Measurements from ENCODE around the gene VPS54. TPM values are rescaled to one million over a fixed set of nuclear protein-coding genes. Genes with fewer than 3 reads are reported as not detected.
"Not testable (repeated sequence)": the region's sequence is repeated elsewhere in the genome, so short reads cannot be mapped to it uniquely, and the experiment has no call there.

Gene VPS54
- total RNA-seq, 4 donors from 2014 or later = 14.6 to 28.8 (median 21.8) TPM

GRCh38 chr2:63942788-63943187 is 76.4 kb downstream of the VPS54 start:
- TF ChIP-seq CTCF (IDR thresholded peaks at IDR 0.05) (no peak), POLR2A (IDR thresholded peaks at IDR 0.05) (no peak), EP300 (IDR thresholded peaks at IDR 0.05) (no peak), POLR2AphosphoS5 (IDR thresholded peaks at IDR 0.05) (no peak)
- Histone ChIP-seq H3K27me3 (no peaks in the 10 kb centered on the region), H3K4me1 (no peaks in the 10 kb centered on the region), H3K27ac (no peak overlapping the region), H3K36me3 (peaks cover 44% of the 10 kb centered on the region), H3K4me3 (no peak overlapping the region), H3K9me3 (no peaks in the 10 kb centered on the region)
- WGBS = 81% methylated on average over 1 of the region's 1 CpG
- DNase-seq (ENCODE audit: low spot score in 2 of 2) = no peak

GRCh38 chr2:63932104-63932503 is 87.1 kb downstream of the VPS54 start:
- DNase-seq (ENCODE audit: low spot score in 2 of 2); H3K4me1 ChIP-seq; H3K4me3 ChIP-seq; H3K27ac ChIP-seq; H3K27me3 ChIP-seq; H3K9me3 ChIP-seq: not testable (repeated sequence)
- H3K36me3 ChIP-seq = peaks cover 34% of the 10 kb centered on the region
- WGBS = 97% methylated on average over 4 of the region's 4 CpGs

- Histone ChIP-seq H3K4me3 (no peak overlapping the region), H3K27ac (no peak overlapping the region), H3K4me1 (no peaks in the 10 kb centered on the region), H3K36me3 (peaks cover 15% of the 10 kb centered on the region), H3K9me3 (no peaks in the 10 kb centered on the region), H3K27me3 (no peaks in the 10 kb centered on the region)
- DNase-seq (ENCODE audit: low spot score in 2 of 2) = no peak
- 97% methylated on average over 5 of the region's 7 CpGs for WGBS
- TF ChIP-seq CTCF (IDR thresholded peaks at IDR 0.05) (no peak), POLR2AphosphoS5 (IDR thresholded peaks at IDR 0.05) (no peak), EP300 (IDR thresholded peaks at IDR 0.05) (no peak), POLR2A (IDR thresholded peaks at IDR 0.05) (no peak)
Observed at GRCh38 chr2:63926815-63927214, 92.4 kb downstream of the VPS54 start.

GRCh38 chr2:63914311-63914710 is 104.9 kb downstream of the VPS54 start:
- no peak overlapping the region for H3K27ac ChIP-seq
- WGBS = 82% methylated on average over 1 of the region's 1 CpG
- no peaks in the 10 kb centered on the region for H3K4me1 ChIP-seq
- DNase-seq (ENCODE audit: low spot score in 2 of 2) = no peak
- peaks cover 60% of the 10 kb centered on the region for H3K36me3 ChIP-seq
- TF ChIP-seq EP300 (IDR thresholded peaks at IDR 0.05) (no peak), CTCF (IDR thresholded peaks at IDR 0.05) (no peak), POLR2AphosphoS5 (IDR thresholded peaks at IDR 0.05) (no peak), POLR2A (IDR thresholded peaks at IDR 0.05) (no peak)
- no peaks in the 10 kb centered on the region for H3K27me3 ChIP-seq
- H3K4me3 ChIP-seq = no peak overlapping the region
- H3K9me3 ChIP-seq = no peaks in the 10 kb centered on the region

- peaks cover 68% of the 10 kb centered on the region for H3K36me3 ChIP-seq
- H3K27me3 ChIP-seq = no peaks in the 10 kb centered on the region
- no peak overlapping the region for H3K27ac ChIP-seq
- peaks cover 19% of the 10 kb centered on the region for H3K9me3 ChIP-seq
- 96% methylated on average over 2 of the region's 2 CpGs for WGBS
- TF ChIP-seq CTCF (IDR thresholded peaks at IDR 0.05) (no peak), POLR2A (IDR thresholded peaks at IDR 0.05) (no peak), EP300 (IDR thresholded peaks at IDR 0.05) (no peak), POLR2AphosphoS5 (IDR thresholded peaks at IDR 0.05) (no peak)
- no peaks in the 10 kb centered on the region for H3K4me1 ChIP-seq
- no peak for DNase-seq (ENCODE audit: low spot score in 2 of 2)
- H3K4me3 ChIP-seq = no peak overlapping the region
Observed at GRCh38 chr2:63903003-63903402, 116.2 kb downstream of the VPS54 start.

- Histone ChIP-seq H3K27ac (no peak overlapping the region), H3K27me3 (no peaks in the 10 kb centered on the region), H3K9me3 (peaks cover 19% of the 10 kb centered on the region), H3K36me3 (peaks cover 64% of the 10 kb centered on the region), H3K4me3 (no peak overlapping the region), H3K4me1 (no peaks in the 10 kb centered on the region)
- DNase-seq (ENCODE audit: low spot score in 2 of 2) = no peak
- TF ChIP-seq EP300 (IDR thresholded peaks at IDR 0.05) = no peak
- TF ChIP-seq POLR2AphosphoS5 (IDR thresholded peaks at IDR 0.05) = no peak
- TF ChIP-seq POLR2A (IDR thresholded peaks at IDR 0.05) = no peak
- no peak for TF ChIP-seq CTCF (IDR thresholded peaks at IDR 0.05)
Observed at GRCh38 chr2:63902149-63902548, 117.1 kb downstream of the VPS54 start.

Data from suprapubic skin (tissue), 4 donors.